CD14-positive monocyte (primary cell): ENCODE results near the gene ACTG1. TPM values are rescaled to one million over a fixed set of nuclear protein-coding genes. Genes with fewer than 3 reads are reported as not detected.
A peak's percentile ranks its signal among the peaks of the same experiment; 100 is the strongest.

Source experiments
- DNase-seq, 3 donors: peaks; one replicate each; pipeline ENCODE4 v3.0.0-alpha.2; 2011 to 2022
- H2AFZ ChIP-seq: 2 replicates; pipeline ENCODE4 v1.6.0; 2012; ENCODE audit warnings: mild to moderate bottlenecking, low read depth, low read length, inconsistent platforms; ENCODE audit not compliant: insufficient read depth, poor library complexity, severe bottlenecking
- H3K27ac ChIP-seq, 2 donors: 1 replicate in 1 of 2; 2 replicates in 1 of 2; pipeline ENCODE4 v1.5.1; 2012 to 2013; ENCODE audit warnings: low read length in 2 of 2, control low read depth in 1 of 2, inconsistent platforms in 1 of 2, low read depth in 1 of 2, mild to moderate bottlenecking in 1 of 2
- H3K27me3 ChIP-seq, 2 donors: one replicate each; pipeline versions ENCODE4 v1.6.0 to v1.6.1; 2011 to 2013; ENCODE audit warnings: low read length in 2 of 2; ENCODE audit not compliant: control insufficient read depth in 2 of 2, insufficient read depth in 2 of 2
- H3K36me3 ChIP-seq, 2 donors: replicated peaks in 1 of 2; 1 replicate in 1 of 2; 2 replicates in 1 of 2; pipeline versions ENCODE4 v1.5.1 to v1.6.1; 2012 to 2013; ENCODE audit warnings: low read length in 2 of 2, control low read depth in 1 of 2, inconsistent platforms in 1 of 2, mild to moderate bottlenecking in 1 of 2; ENCODE audit not compliant: insufficient read depth in 2 of 2, control insufficient read depth in 1 of 2
- H3K4me1 ChIP-seq, 2 donors: 1 replicate in 1 of 2; 2 replicates in 1 of 2; pipeline versions ENCODE4 v1.5.1 to v1.6.1; 2012 to 2013; ENCODE audit warnings: low read length in 2 of 2, control low read depth in 1 of 2, inconsistent platforms in 1 of 2, mild to moderate bottlenecking in 1 of 2, moderate library complexity in 1 of 2; ENCODE audit not compliant: insufficient read depth in 2 of 2, control insufficient read depth in 1 of 2
- H3K4me2 ChIP-seq: replicated peaks from 2 replicates; pipeline ENCODE3; 2012; ENCODE audit warnings: low read length, moderate library complexity, mild to moderate bottlenecking; ENCODE audit not compliant: poor library complexity, severe bottlenecking; ENCODE audit errors: extremely low read depth
- H3K4me3 ChIP-seq, 3 experiments: fragments of 200-600 bp in 1 of 3; sonication (generic) in 1 of 3; replicated peaks in 1 of 3; 1 replicate in 2 of 3; 2 replicates in 1 of 3; pipeline ENCODE4 v1.5.1; 2011 to 2013; ENCODE audit warnings: low read length in 3 of 3, mild to moderate bottlenecking in 3 of 3, control low read depth in 2 of 3, low read depth in 2 of 3, inconsistent platforms in 1 of 3, moderate library complexity in 1 of 3
- H3K79me2 ChIP-seq: 2 replicates; pipeline ENCODE4 v1.6.0; 2012; ENCODE audit warnings: mild to moderate bottlenecking, control low read depth, inconsistent platforms, low read length, moderate library complexity; ENCODE audit not compliant: insufficient read depth
- H3K9ac ChIP-seq: 2 replicates; pipeline ENCODE4 v1.6.0; 2017; ENCODE audit warnings: low read length, mild to moderate bottlenecking; ENCODE audit not compliant: insufficient read depth, poor library complexity, severe bottlenecking
- H3K9me3 ChIP-seq, 2 donors: replicated peaks in 1 of 2; 1 replicate in 1 of 2; 2 replicates in 1 of 2; pipeline versions ENCODE4 v1.5.1 to v1.6.1; 2012 to 2013; ENCODE audit warnings: low read length in 2 of 2, control low read depth in 1 of 2; ENCODE audit not compliant: control insufficient read depth in 1 of 2, insufficient read depth in 1 of 2
- H4K20me1 ChIP-seq: 2 replicates; pipeline ENCODE4 v1.6.0; 2012; ENCODE audit warnings: mild to moderate bottlenecking, low read length, control low read depth, moderate library complexity; ENCODE audit not compliant: insufficient read depth
- H3K27ac Mint-ChIP-seq, 7 donors: one replicate each; pipeline ENCODE4 v1.8.0; 2020; ENCODE audit warnings: mild to moderate bottlenecking in 7 of 7, mixed read lengths in 7 of 7, moderate library complexity in 6 of 7, inconsistent platforms in 2 of 7
- H3K27me3 Mint-ChIP-seq, 3 donors: one replicate each; pipeline ENCODE4 v1.8.0; 2021 to 2022; ENCODE audit warnings: low read depth in 3 of 3, mild to moderate bottlenecking in 3 of 3, mixed read lengths in 3 of 3, moderate library complexity in 3 of 3, inconsistent platforms in 1 of 3
- H3K36me3 Mint-ChIP-seq, 2 donors: one replicate each; pipeline ENCODE4 v1.8.0; 2020; ENCODE audit warnings: mixed read lengths in 2 of 2, inconsistent platforms in 1 of 2, mild to moderate bottlenecking in 1 of 2
- H3K4me1 Mint-ChIP-seq: one replicate; pipeline ENCODE4 v1.8.0; 2020; ENCODE audit warnings: mild to moderate bottlenecking, mixed read lengths
- H3K4me3 Mint-ChIP-seq, 2 donors: one replicate each; pipeline ENCODE4 v1.8.0; 2020; ENCODE audit warnings: mild to moderate bottlenecking in 2 of 2, mixed read lengths in 2 of 2, moderate library complexity in 1 of 2
- H3K9me3 Mint-ChIP-seq, 7 donors: one replicate each; pipeline ENCODE4 v1.8.0; 2020 to 2022; ENCODE audit warnings: mixed read lengths in 7 of 7, mild to moderate bottlenecking in 6 of 7, moderate library complexity in 6 of 7, inconsistent platforms in 2 of 7
- CTCF ChIP-seq: fragments of 200-600 bp; IDR thresholded peaks from one replicate; pipeline ENCODE4 v1.8.0; 2022; ENCODE audit warnings: antibody characterized with exemption, mild to moderate bottlenecking
- WGBS: methylation state at CpG from one replicate; pipeline ENCODE4 v1.1.5; 2013; ENCODE audit warnings: missing lambda C conversion rate; ENCODE audit not compliant: insufficient coverage; 5-methylcytosine and 5-hydroxymethylcytosine counted together
- intact Hi-C, 2 donors: fragments of 100-400 bp; cut with micrococcal nuclease; formaldehyde crosslinking; loops; one replicate each; pipeline versions ENCODE4 v1.15.0 to v1.15.1; 2023
- polyA plus RNA-seq, 3 donors: library from polyadenylated mRNA; depleted of rRNA in 1 of 3; unstranded in 2 of 3; stranded (reverse) in 1 of 3; fragments of 300-500 nt in 2 of 3; fragments of >200 nt in 1 of 3; fragmentation: Illumina TruSeq in 2 of 3; gene quantifications; 1 replicate in 2 of 3; 2 replicates in 1 of 3; pipeline ENCODE4 v1.2.3, GENCODE V29; 2012 to 2021

ACTG1 gene
- polyA plus RNA-seq, 3 donors: 1,133 to 3,195 (median 1,620) TPM

GRCh38 chr17:81481073-81481799, 31.4 kb downstream of the ACTG1 start:
- H3K9ac ChIP-seq: no peak overlapping the region
- peaks cover 35 to 44% of the 10 kb centered on the region in 2 donors for H3K4me1 ChIP-seq
- no peak for TF ChIP-seq CTCF
- H3K4me3 Mint-ChIP-seq: peak overlapping the region; percentile 62 to 71
- peak; percentile 67 to 83 (median 77) for DNase-seq
- H4K20me1 ChIP-seq: no peaks in the 10 kb centered on the region
- peak overlapping the region; percentile 69 for H2AFZ ChIP-seq
- H3K36me3 ChIP-seq: no peaks in the 10 kb centered on the region
- peak overlapping the region; percentile 32 to 73 (median 39) for H3K4me3 ChIP-seq
- no peaks in the 10 kb centered on the region for H3K9me3 ChIP-seq
- H3K27me3 ChIP-seq: peaks cover 0 to 30% of the 10 kb centered on the region in 2 donors
- no peaks in the 10 kb centered on the region for H3K36me3 Mint-ChIP-seq
- no peaks in the 10 kb centered on the region for H3K79me2 ChIP-seq
- peak overlapping the region; percentile 72 for H3K4me2 ChIP-seq
- peaks cover 18 to 48% (median 31%) of the 10 kb centered on the region in 3 donors for H3K27me3 Mint-ChIP-seq
- 2% methylated on average over 88 of the region's 94 CpGs for WGBS
- H3K27ac Mint-ChIP-seq: peak overlapping the region in 1 of 7 donors; percentile 54
- H3K9me3 Mint-ChIP-seq: peaks cover 0 to 12% (median 4%) of the 10 kb centered on the region in 7 donors
- H3K27ac ChIP-seq: no peak overlapping the region
- H3K4me1 Mint-ChIP-seq: peaks cover 29% of the 10 kb centered on the region
- intact Hi-C loops: loop anchor here (5.0 to 10.0 kb wide), 6 partner anchors 49 to 339 kb away; no protein-coding TSS in a partner anchor

GRCh38 chr17:81480140-81481072, 32.2 kb downstream of the ACTG1 start:
- H3K27ac Mint-ChIP-seq: no peak overlapping the region
- peaks cover 0 to 30% of the 10 kb centered on the region in 2 donors for H3K27me3 ChIP-seq
- H2AFZ ChIP-seq: no peak overlapping the region
- intact Hi-C loops: loop anchor here (5.0 to 10.0 kb wide), 6 partner anchors 48 to 338 kb away; no protein-coding TSS in a partner anchor
- peaks cover 0 to 12% (median 4%) of the 10 kb centered on the region in 7 donors for H3K9me3 Mint-ChIP-seq
- peaks cover 24% of the 10 kb centered on the region for H3K4me1 Mint-ChIP-seq
- no peaks in the 10 kb centered on the region for H3K79me2 ChIP-seq
- H3K4me1 ChIP-seq: peaks cover 30 to 39% of the 10 kb centered on the region in 2 donors
- TF ChIP-seq CTCF: no peak
- H3K27ac ChIP-seq: no peak overlapping the region
- no peak for DNase-seq
- no peak overlapping the region for H3K9ac ChIP-seq
- H3K4me3 Mint-ChIP-seq: peak overlapping the region; percentile 27 to 59
- H3K4me2 ChIP-seq: peak overlapping the region; percentile 72
- WGBS: 79% methylated on average over 16 of the region's 21 CpGs
- H3K9me3 ChIP-seq: no peaks in the 10 kb centered on the region
- no peaks in the 10 kb centered on the region for H4K20me1 ChIP-seq
- H3K36me3 ChIP-seq: no peaks in the 10 kb centered on the region
- peaks cover 18 to 48% (median 31%) of the 10 kb centered on the region in 3 donors for H3K27me3 Mint-ChIP-seq
- no peak overlapping the region for H3K4me3 ChIP-seq
- no peaks in the 10 kb centered on the region for H3K36me3 Mint-ChIP-seq
